ENCODE data around the gene THAP3.

The THAP3 gene

DNA sequence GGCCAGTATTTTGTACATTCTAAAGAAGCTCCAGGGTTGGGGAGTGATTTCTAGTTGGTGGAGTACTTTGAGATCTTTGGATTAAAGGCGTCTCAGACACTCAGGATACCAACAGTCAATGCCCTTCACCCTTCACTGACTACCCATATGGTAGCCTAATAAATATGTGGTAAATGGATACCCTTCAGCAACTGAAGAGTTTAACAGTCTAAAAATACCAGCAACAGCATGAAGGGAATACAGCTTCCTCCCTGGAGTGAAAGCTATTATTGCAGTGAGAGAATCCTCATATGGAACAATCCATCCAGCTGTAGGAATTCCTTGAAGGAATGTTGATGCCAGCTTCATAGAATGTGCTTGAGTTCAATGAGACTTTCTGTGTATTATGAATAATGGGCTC lies 50.1 kb downstream of the THAP3 start:
- no peak for DNase-seq (ENCODE audit: low read depth)

DNA sequence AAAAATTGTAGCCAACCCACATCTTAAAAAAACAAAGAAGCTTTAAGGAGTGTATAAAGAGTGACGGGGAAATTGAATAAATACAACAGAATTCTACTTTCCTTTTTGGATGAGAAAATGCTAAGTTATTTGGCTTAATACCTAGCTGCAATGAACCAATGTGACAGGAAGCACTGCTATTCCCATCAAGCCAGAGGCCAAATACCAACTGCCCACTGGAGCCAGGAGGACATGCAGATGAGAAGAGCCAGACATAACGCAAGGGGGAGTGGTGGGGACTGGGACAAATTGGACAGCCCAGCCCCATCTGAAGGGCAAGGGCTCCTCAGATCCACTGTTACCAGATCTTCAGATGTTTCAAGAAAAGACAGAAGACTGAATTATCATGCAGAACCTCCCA lies 51.3 kb downstream of the THAP3 start:
- no peak for DNase-seq (ENCODE audit: low read depth)

Measured in HS-27A (cell line).